MM.1S (cell line): ENCODE measurements around the gene GUCD1.

Source experiments
- CTCF ChIP-seq: fragments of 300-600 bp; sonication (generic); IDR thresholded peaks from 2 replicates; pipeline ENCODE4 v1.5.1; 2016; ENCODE audit warnings: antibody characterized with exemption, low read length, mixed read lengths
- EZH2 ChIP-seq: fragments of 300-600 bp; sonication (generic); optimal IDR thresholded peaks from 2 replicates; pipeline ENCODE3; 2017; ENCODE audit warnings: low read depth, mild to moderate bottlenecking, antibody characterized with exemption, low read length, mixed read lengths
- EZH2phosphoT487 ChIP-seq: fragments of 300-600 bp; sonication (generic); IDR thresholded peaks from 2 replicates; pipeline ENCODE4 v1.6.1; 2018; ENCODE audit warnings: antibody characterized with exemption, low read length

- TF ChIP-seq EZH2phosphoT487: no peak
- TF ChIP-seq CTCF: no peak
- no peak for TF ChIP-seq EZH2
These were observed 4.0 kb downstream of the GUCD1 start for GRCh38 chr22:24550902-24551435.
